GM19025 (cell line): ENCODE data around the gene AP1G2.
"Not testable (repeated sequence)": the region's sequence is repeated elsewhere in the genome, so short reads cannot be mapped to it uniquely, and the experiment has no call there.

Source experiments
- ATAC-seq: cut with Tn5 transposase; IDR thresholded peaks from one replicate; pipeline ENCODE4 v1.9.1; 2021; ENCODE audit warnings: mild to moderate bottlenecking, low read depth, moderate library complexity; ENCODE audit not compliant: unreplicated experiment

Gene AP1G2

DNA sequence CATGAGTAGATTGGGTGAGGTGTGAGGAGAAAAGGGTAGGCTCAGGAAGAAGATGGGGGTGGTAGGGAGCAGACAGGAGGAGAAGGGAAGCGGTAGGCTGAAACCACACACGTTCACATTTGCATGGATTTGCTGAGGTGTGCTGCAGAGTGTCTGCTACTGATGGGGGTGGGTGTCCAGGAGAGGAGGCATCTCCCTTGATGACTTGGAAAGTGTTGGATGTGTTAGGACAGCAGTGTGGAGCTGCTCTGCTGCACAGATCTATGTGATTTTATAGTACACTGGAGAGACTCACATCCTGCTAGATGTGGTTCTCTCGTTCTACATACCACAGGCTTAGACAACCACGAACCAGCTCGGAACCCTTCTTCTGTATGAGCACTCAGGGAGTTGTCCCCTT lies 25.3 kb downstream of the AP1G2 start:
- no peak for ATAC-seq

DNA sequence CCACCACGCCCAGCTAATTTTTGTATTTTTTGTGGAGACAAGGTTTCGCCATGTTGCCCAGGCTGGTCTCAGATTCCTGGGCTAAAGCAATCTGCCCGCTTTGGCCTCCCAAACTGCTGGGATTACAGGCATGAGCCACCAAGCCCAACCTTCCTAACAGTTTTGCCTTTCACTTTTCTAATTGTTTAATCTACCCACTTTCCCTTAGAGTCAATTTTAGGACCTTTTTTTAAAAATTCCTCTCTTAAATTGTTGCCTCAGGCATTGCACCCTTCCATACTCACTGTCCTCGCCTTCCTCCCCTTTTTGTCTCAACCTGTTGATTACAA lies 27.5 kb downstream of the AP1G2 start:
- ATAC-seq = no peak

DNA sequence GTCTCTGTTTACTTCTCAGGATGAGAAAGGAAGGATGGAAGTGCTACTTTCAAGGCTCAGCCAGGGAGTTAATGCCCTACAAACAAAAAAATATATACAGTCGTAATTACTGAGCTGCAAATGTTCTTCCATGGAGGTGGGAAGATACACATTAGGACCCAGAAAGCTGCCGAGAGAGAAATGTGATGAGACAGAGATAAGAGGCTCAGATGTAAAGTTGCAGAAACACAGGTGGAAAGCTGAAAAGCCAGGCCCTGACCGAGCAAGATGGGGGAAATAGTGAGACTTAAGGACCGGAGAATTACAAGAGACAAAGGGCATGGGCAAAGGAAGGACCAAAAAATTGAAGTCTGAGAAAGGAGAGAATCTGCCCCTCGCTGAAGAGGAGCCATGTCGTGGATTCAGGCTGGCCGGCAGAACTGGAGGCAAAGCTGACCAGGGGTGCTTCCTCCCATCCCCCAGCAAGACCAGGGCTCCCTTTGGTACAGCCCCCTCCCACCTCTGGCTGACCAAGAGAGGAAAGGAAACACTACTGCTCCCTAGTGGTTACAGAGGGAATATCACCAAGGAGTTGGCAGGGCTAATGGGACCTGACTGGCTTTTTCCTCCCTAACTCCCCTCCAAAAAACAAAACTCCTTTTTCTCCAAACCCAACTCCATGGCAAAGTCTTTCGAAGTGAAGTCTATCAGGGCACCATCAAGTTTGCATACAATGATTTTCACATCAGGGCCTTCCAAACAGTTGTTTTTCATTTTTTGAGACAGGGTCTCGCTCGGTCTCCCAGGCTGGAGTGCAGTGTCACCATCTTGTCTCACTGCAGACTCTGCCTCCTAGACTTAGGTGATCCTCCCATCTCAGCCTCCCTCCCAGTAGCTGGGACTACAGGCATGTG lies 28.1 kb downstream of the AP1G2 start:
- no peak for ATAC-seq

DNA sequence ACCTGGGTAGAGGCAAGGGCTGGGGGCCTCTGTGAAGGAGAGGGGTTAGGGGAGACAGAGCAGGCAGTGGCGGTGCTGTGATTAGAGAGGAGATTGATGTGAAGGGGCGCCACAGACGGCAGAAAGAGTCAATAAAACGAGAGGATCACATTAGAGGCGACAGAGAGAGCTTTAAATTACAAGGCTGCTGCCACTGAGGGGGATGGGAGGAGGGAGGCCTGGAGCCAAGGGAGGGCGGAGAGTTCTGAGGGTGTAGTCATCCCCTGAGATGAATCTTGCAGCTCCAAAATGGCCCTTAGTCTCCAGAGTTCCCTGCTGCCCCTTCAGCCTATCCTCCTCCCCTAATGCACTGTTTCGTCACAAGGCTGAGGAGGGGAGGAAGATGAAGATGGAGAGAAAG lies 28.8 kb downstream of the AP1G2 start:
- ATAC-seq = no peak

DNA sequence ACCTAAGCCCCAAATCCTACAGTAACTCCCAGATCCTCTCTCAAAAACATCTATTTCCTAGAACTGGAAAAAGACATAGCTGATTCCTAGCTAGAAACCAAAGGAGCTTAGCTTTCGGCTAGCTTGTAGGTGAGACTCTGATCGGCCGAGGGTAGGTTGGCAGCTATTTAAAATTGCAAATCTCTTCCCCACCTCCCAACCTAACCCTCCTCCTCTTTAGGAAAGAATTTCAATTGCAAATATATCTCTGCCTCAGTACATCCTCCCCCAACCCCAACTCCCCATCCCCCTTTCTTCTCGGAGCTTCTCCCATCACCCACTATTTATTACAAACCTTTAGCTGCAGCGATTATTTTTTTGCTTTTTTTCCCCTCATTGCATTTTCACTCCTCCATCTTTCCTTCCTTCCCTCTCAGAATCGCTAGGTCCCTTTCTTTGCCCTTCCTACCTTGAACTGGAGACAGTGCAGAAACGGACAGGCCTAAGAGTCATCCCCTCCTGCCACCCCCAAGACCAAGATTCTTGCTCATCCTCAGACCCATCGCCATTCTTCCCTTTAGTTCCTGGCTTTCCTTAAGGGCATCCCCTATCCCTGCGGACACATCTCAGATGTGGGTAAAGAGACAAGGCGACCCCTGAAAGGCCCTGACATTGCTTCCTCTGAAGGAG lies 29.4 kb downstream of the AP1G2 start:
- no peak for ATAC-seq

DNA sequence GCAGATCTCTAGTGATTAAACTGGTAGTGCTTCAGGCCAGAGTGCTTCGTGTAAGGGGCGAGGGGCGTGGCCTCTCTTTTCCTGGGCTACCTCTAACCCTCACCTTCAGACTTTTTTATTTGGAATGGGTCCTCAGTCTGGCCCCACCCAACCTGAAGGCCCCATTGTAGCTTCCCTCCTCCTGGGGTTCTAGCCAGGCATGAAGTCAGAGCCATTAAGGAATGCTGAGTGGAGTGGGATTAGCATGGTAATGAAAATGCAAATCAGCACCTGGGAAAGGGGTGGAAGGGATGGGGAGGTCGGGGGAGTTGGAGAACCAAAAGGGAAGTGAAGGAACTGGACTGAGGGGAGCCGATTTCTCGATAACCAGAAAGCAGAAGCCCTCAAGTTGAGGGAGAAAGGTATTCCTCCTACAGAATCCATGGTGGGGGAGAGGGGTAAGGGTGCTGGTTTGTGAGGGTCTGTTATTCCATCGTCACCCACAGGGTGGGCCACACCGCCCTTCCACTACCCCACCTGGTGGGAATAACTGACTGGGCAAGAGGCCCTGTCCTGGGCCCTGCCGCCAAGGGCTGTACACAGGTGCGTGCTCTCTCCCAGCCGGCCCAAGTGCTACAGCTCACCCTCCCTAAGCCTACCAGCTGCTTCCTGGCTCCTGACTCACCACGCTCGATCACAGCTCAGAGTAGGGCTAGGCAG lies 30.1 kb downstream of the AP1G2 start:
- no peak for ATAC-seq

DNA sequence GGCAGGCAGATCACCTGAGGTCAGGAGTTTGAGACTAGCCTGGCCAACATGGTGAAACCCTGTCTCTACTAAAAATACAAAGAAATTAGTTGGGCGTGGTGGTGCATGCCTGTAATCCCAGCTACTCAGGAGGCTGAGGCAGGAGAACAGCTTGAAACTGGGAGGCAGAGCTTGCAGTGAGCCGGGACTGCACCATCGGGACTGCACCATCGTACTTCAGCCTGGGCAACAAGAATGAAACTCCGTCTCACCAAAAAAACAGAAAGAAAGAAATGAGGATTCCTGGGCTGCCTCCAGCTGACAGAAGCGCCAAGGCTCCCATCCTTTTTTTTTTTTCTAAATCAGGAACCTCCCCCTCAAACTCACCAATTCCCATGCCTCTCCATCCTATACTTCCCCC lies 30.7 kb downstream of the AP1G2 start:
- not testable (repeated sequence) for ATAC-seq

DNA sequence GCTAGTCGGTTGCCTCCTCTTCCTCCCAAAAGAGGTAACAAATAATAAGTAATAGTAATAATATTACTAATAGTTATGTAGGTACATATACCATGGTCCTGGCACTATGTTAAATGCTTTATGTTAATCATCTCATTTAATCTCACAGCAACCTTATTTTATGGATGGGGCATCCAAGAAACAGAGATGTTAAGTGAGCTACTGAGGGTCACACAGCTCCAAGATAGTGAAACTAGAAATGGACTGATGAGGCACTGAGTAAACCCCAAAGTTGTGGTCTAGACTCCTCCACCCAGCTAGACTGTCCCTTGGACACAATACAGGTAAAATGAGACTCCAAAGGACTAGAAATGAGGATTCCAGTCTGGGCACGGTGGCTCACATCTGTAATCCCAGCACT lies 31.1 kb downstream of the AP1G2 start:
- no peak for ATAC-seq

DNA sequence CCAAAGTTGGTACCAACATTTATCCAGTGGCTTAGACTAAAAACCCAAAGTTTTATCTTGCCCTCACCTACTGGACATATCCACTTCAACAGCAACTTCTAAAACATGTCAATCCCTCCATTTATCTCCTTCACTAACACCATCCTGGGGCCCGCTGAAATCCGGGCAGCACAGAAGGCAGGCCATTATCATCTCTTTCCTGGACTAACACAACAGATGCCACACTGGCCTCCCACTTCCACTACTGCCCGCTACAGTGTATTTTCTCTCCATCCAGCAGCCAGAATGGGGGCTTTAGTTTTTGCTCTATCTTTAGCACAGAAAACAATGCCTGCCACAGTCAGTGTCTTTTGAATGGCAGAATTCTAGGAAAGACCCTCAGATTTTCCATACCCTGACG lies 31.6 kb downstream of the AP1G2 start:
- no peak for ATAC-seq

DNA sequence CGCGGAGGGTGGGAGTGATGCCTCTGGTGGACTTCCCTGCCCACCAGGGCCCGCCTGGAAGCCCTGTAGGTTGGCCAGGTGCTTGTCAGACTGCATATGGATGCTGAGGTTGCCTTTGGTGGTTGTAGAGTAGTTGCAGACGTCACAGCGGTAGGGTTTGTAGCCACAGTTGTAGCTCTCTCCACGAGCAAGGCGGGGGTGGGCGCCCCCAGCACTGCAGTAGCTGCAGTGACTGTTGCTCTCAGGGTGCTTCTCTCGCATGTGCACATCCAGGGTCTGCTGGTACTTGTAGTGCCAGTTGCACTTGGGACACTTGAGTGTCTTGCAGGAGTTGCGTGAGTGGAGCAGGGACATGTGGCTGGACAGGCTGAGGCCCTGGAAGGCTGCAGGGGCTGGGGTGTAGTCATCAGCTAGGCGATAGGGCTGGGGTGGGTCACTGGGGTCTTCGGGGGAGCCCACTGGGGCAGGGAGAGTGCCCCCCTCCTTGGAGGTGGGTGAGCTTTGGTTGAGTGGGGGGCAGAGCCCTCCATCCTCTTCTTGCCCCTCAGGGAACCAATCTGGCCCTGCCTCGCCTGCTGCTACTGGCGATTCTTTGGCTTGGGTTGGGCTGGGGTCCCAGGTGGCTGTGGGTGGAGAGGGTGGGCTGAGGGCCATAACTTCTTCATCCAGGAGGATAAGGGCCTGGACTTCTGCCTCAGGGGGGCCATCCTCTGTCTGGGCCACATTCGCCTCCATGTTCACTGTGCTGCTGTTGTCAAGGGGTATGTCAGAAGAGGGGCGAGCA lies 33.7 kb downstream of the AP1G2 start:
- ATAC-seq = no peak

DNA sequence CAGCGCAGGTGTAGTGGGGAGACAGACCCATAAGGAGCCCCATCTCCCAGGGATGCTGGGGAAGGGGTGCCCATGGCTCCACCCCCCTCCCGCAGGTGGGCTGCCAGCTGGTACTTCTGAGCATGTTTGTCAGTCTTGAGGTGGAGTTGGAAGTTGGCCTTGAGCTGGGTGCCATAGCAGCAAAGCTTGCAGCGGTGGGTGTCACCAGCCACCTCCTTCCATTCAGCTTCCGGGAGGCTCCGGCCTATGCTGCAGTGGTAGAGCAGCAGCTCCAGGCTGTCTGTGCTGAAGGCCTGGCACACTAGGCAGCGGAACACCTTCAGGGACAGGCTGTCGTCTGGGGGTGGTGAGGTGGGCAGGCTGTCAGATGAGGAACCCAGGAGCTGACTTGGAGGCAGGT lies 34.9 kb downstream of the AP1G2 start:
- ATAC-seq = no peak

DNA sequence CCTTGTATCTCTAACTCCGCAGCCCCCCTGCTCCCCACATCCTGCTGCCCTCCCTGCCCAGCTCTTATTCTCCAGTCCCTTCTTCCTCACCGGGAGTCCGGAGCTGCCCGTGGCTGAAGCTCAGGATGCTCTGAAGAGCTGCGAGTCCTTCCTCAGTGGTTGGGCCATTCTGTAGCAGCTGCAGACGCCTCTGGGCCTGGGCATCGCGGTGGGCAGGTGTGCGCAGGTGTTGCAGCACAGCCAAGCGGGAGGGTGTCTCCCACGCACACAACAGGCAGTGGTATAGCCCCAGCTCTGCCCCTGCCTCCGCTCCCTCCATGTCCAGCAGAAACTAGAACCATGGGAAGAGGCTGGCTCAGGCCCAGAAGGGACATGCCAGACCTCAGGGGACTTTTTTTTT lies 36.2 kb downstream of the AP1G2 start:
- no peak for ATAC-seq

DNA sequence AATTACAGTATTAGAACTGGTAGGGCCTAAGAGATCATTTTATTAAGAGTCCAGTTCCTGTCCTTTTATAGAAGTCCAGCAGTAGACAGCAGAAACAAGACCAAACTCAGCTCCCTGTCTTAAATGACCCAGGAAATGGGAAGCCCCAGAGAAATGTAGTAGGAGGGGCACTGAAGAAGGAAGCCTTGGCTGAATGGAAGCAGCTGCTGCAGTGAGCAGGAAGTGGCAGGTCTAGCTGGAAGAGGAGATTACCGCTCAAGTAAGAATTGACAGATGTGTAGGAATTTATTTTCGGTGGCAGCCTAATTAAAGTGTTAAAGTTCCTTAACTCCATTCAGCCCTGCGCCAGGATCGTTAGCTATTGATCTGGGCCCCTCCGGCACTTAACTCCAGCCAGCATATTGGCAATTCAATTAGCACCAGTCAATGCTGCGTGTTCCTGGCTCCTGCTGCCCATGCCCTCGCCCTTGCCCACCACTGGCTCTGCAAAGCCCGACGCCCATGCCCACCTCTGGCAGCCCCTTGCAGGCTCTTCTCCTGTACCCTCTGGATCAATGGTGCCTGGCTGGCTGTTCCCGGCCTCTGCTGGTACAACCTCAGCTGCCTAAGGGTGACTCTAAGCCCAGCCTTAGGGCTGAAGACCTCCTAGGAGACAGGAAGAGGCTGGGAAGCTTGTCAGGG lies 37.1 kb downstream of the AP1G2 start:
- no peak for ATAC-seq

DNA sequence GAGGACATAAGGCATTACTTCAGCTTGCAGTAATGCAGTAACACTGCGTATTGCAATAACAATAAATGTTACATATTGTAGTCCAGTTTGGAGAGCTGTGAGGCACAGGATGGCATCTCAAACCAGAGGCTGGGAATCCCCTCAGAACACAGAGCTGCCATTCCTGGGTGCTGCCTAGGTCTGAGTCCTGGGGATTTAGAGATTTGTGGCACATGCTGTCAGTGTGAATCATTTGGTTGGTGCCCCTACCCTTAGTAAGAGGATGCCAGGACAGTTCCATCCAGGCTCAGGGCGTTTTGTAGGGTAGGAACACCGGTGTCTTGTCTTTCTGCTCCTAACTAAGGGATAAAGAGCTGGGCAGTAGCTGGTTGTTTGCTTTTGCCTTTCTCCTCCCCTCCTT lies 38.6 kb downstream of the AP1G2 start:
- ATAC-seq = no peak

DNA sequence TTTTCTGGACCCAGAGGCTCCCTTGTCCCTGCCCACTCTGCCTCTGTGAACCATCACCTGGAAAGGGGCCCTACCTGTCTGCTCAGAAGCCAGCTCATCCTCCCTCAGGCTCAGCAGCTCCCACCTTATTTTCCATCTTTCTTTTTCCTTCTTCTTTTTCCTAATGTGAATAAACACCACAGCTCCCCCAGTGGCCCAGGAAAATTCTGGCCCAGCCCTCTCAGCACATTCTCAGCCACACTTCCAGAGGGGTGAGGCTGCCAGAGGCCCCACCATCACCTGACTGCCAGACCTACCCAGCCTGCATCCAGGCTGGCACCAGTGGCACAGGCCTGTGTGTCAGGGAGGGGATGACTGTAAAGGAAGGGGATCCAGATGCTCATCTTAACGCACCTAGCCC lies 39.0 kb downstream of the AP1G2 start:
- no peak for ATAC-seq

DNA sequence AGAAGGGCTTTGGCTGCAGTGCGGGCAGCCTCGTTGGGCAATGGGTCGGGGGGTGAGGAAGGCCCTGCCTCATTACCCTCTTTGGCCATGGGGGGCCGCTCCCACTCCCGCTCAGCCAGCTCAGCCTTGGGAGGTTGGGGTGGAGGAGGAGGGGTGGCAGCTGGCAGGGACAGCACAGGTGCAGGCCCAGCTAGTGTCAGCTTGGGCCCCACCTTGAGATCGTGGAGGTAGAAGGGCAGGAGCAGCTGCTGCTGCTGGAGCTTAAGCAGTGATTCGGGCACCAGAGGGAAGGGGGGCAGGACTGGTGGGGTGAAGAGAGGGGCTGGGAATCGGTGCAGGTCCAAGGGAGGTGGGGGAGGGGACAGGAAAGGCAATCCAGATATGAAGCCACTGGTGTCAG lies 42.0 kb downstream of the AP1G2 start:
- ATAC-seq = no peak

DNA sequence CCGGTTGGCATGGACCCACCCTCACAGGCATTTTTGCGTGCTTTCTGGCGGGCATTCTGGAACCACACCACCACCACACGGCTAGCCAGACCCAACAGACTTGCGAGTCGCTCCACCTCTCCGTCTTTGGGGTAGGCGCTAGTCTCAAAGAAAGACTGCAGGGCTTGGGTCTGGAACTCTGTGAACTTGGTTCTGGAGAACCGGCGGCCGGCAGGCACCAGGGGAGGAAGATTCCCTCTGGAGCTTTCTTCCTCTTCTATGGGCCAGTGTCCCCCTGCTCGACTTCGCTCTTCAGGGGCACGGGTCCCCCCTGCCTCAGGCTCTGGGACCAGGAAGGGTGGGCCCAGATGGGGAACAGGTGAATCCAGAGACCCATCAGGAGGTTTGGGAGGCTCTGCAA lies 42.6 kb downstream of the AP1G2 start:
- ATAC-seq = no peak

DNA sequence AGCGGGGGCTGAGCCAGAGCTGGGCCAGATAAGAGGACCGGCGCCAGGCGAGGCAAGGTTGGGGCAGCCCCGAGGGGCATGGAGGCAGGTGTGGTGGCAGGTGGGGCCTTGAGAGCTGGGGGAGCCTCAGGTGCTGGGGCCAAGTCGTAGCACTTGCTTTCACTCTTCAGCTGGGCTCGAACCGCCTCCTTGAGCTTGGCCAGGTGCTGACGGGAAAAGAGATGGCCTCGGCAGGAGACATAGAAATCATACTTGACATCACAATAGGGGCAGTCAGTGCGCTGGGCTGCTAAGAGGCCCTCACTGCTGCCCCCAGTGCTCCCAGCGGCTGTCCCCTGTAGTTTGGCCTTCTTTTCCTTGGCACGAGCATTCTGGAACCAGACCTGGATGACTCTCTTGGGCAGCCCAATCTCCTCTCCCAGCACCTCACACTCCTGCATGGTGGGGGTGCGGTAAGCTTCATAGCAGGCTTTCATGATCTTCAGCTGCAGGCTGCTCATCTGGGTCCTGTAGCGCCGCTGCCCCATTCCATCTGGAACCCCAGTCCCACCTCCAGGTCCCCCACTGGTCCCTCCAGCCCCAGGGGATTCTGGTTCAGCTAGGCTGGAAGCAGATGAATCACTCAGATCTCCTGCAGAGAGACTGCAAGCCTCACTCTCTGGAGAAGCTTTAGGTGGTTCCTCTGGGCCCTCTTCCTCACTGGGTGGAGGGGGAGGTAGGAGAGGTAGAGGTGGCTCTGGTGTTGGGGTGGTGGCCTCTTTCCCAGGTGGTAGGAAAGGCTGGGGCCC lies 44.2 kb downstream of the AP1G2 start:
- ATAC-seq = no peak

DNA sequence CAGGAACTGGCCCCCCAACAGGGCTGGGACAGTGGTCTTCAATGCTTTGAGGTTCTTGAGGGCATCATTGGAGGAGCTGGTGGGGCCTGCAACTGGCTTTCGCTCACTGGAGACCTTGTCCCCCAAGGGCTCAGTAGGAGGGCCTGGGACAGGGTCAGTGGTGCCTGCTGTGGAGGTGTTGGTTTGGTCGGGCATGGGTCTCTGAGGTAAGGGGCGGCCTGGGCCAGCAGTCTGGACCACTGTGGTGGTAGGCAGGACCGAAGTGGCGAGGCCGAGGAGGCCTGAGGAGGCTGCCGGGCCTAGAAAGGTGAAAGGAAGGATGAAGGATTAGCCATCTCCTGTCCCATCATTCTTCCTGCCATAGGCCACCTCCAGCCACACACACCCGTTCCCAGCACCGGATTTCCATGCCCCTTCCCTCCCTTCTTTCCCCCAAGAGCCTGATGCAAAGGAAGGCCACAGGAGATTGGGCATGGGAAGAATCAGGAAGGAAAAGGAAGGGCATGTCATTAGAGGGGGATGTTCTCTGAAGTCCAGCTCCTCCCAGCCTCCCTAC lies 44.9 kb downstream of the AP1G2 start:
- no peak for ATAC-seq
